Esophagus squamous epithelium (tissue), 5 donors: ENCODE results near the gene COG6. TPM values are rescaled to one million over a fixed set of nuclear protein-coding genes. Genes with fewer than 3 reads are reported as not detected.

Source experiments
- DNase-seq: peaks from one replicate; lab custom pipeline; 2025; lab: John Stamatoyannopoulos, UW
- H3K27ac ChIP-seq, 4 donors: fragments of 200-600 bp; sonication (generic); one replicate each; pipeline ENCODE4 v1.5.1; 2016 to 2019; ENCODE audit warnings: mild to moderate bottlenecking in 1 of 4
- H3K27me3 ChIP-seq, 4 donors: fragments of 200-600 bp; sonication (generic); 1 replicate in 3 of 4; 2 replicates in 1 of 4; pipeline versions ENCODE4 v1.5.1 to v1.6.0; 2017 to 2021; ENCODE audit warnings: antibody characterized with exemption in 1 of 4
- H3K36me3 ChIP-seq, 3 donors: fragments of 200-600 bp; sonication (generic); one replicate each; pipeline ENCODE4 v1.5.1; 2016 to 2019
- H3K4me1 ChIP-seq, 3 donors: fragments of 200-600 bp; sonication (generic); one replicate each; pipeline ENCODE4 v1.5.1; 2017 to 2019
- H3K4me3 ChIP-seq, 4 donors: fragments of 200-600 bp; sonication (generic); 1 replicate in 3 of 4; 2 replicates in 1 of 4; pipeline ENCODE4 v1.5.1; 2016 to 2019; ENCODE audit warnings: mild to moderate bottlenecking in 2 of 4, moderate library complexity in 1 of 4
- H3K9me3 ChIP-seq, 3 donors: fragments of 200-600 bp; sonication (generic); one replicate each; pipeline ENCODE4 v1.5.1; 2016 to 2019
- CTCF ChIP-seq, 6 experiments: fragments of 450-650 bp in 4 of 6; fragments of 200-600 bp in 2 of 6; sonication (generic) in 2 of 6; IDR thresholded peaks; one replicate each; pipeline ENCODE4 v1.5.1; 2016 to 2019; ENCODE audit warnings: antibody characterized with exemption in 6 of 6, mild to moderate bottlenecking in 4 of 6, moderate library complexity in 4 of 6
- POLR2A ChIP-seq, 4 donors: fragments of 450-650 bp; IDR thresholded peaks; one replicate each; pipeline ENCODE4 v1.6.1; 2017; ENCODE audit warnings: antibody characterized with exemption in 4 of 4, mild to moderate bottlenecking in 4 of 4, moderate library complexity in 3 of 4
- WGBS, 2 donors: methylation state at CpG; one replicate each; pipeline ENCODE4 v1.1.5; 2018; 5-methylcytosine and 5-hydroxymethylcytosine counted together
- intact Hi-C: fragments of 100-400 bp; cut with DNase I; formaldehyde crosslinking; loops from one replicate; pipeline ENCODE4 v1.15.0; 2022
- total RNA-seq, 4 donors: library from RNA; depleted of rRNA; stranded (reverse); fragments of >200 nt; gene quantifications; one replicate each; pipeline ENCODE4 v1.1.0, GENCODE V29; 2016
- donor health status: DM: yes; HTN: yes; CAD: no.

Gene COG6
- 10 to 100 TPM; 10.5 to 18.9 (median 14.9) TPM for total RNA-seq

- peak; percentile 39 for DNase-seq
- peak within 1 kb of the TSS; percentile 75 to 90 (median 86) for H3K27ac ChIP-seq
- peaks cover 0 to under 1% (median 0%) of the 10 kb centered on the region in 4 donors for H3K27me3 ChIP-seq
- peak within 1 kb of the TSS; percentile 63 to 97 (median 96) for H3K4me3 ChIP-seq
- TF ChIP-seq CTCF (IDR thresholded peaks at IDR 0.05), result peak in 2 of 6 experiments; percentile 13 to 58
- TF ChIP-seq POLR2A (IDR thresholded peaks at IDR 0.05), result peak in 1 of 4 donors; percentile 58
- peaks cover 0 to 9% (median 0%) of the 10 kb centered on the region in 3 donors for H3K36me3 ChIP-seq
- intact Hi-C loops, result no loop called here
- H3K4me1 ChIP-seq, result peaks cover 0 to 23% (median 8%) of the 10 kb centered on the region in 3 donors
- 0% methylated on average over 10 to 17 of the region's 59 CpGs for WGBS, 2 donors
- no peaks in the 10 kb centered on the region for H3K9me3 ChIP-seq
Observed at GRCh38 chr13:39655569-39656324, at the start of gene COG6. COG6 (plus strand) TSS chr13:39655662; CDS start chr13:39655727, 65 bp downstream.

GRCh38 chr13:39605677-39606320 is 49.7 kb upstream of the COG6 start:
- H3K4me1 ChIP-seq, result peaks cover 0 to 31% (median 9%) of the 10 kb centered on the region in 3 donors
- 83 to 85% methylated on average over 3 of the region's 3 CpGs for WGBS, 2 donors
- TF ChIP-seq CTCF (IDR thresholded peaks at IDR 0.05) (no peak), POLR2A (IDR thresholded peaks at IDR 0.05) (no peak)
- H3K27me3 ChIP-seq, result peaks cover 0 to 8% (median 0%) of the 10 kb centered on the region in 4 donors
- H3K9me3 ChIP-seq, result no peaks in the 10 kb centered on the region
- no peak for DNase-seq
- H3K4me3 ChIP-seq, result no peak overlapping the region
- no peaks in the 10 kb centered on the region for H3K36me3 ChIP-seq
- intact Hi-C loops, result no loop called here
- no peak overlapping the region for H3K27ac ChIP-seq

- peaks cover 0 to 12% (median 5%) of the 10 kb centered on the region in 3 donors for H3K4me1 ChIP-seq
- no peak for DNase-seq
- TF ChIP-seq POLR2A (IDR thresholded peaks at IDR 0.05), result no peak
- TF ChIP-seq CTCF (IDR thresholded peaks at IDR 0.05), result no peak
- WGBS, 2 donors, result 86 to 95% methylated on average over 3 to 4 of the region's 4 CpGs
- no peaks in the 10 kb centered on the region for H3K36me3 ChIP-seq
- H3K27me3 ChIP-seq, result peaks cover 0 to 5% (median 0%) of the 10 kb centered on the region in 4 donors
- no peaks in the 10 kb centered on the region for H3K9me3 ChIP-seq
- no peak overlapping the region for H3K4me3 ChIP-seq
- H3K27ac ChIP-seq, result no peak overlapping the region
- intact Hi-C loops, result no loop called here
Observed at GRCh38 chr13:39607876-39608275, 47.6 kb upstream of the COG6 start.

- H3K27ac ChIP-seq, result no peak overlapping the region
- H3K36me3 ChIP-seq, result no peaks in the 10 kb centered on the region
- H3K9me3 ChIP-seq, result no peaks in the 10 kb centered on the region
- H3K4me1 ChIP-seq, result peaks cover 0 to 5% (median 0%) of the 10 kb centered on the region in 3 donors
- H3K4me3 ChIP-seq, result no peak overlapping the region
- no peak for DNase-seq
- intact Hi-C loops, result loop anchor here (5.0 to 10.0 kb wide), 2 partner anchors 347 to 465 kb away; no protein-coding TSS in a partner anchor
- no peaks in the 10 kb centered on the region for H3K27me3 ChIP-seq
- TF ChIP-seq POLR2A (IDR thresholded peaks at IDR 0.05) (no peak), CTCF (IDR thresholded peaks at IDR 0.05) (peak; percentile 73 to 90 (median 82))
- WGBS, 2 donors, result 45 to 50% methylated on average over 5 of the region's 5 CpGs
Observed at GRCh38 chr13:39612023-39612637, 43.3 kb upstream of the COG6 start.
